Left ventricle myocardium inferior (tissue), 1 donor: ENCODE measurements around the gene DCAF15. TPM values are rescaled to one million over a fixed set of nuclear protein-coding genes. Genes with fewer than 3 reads are reported as not detected.
A peak's percentile ranks its signal among the peaks of the same experiment; 100 is the strongest.
"Not testable (repeated sequence)": the region's sequence is repeated elsewhere in the genome, so short reads cannot be mapped to it uniquely, and the experiment has no call there.

Experiments
- DNase-seq: peaks from one replicate; pipeline ENCODE4 v3.0.0-alpha.2; 2020
- H3K27ac ChIP-seq: fragments of 200-600 bp; replicated peaks from 2 replicates; pipeline ENCODE4 v1.8.0; 2021
- H3K27me3 ChIP-seq: fragments of 200-600 bp; 2 replicates; pipeline ENCODE4 v1.8.0; 2021; ENCODE audit warnings: low read depth
- H3K36me3 ChIP-seq: fragments of 200-600 bp; 2 replicates; pipeline ENCODE4 v1.8.0; 2021
- H3K4me1 ChIP-seq: fragments of 200-600 bp; 2 replicates; pipeline ENCODE4 v1.8.0; 2021
- H3K4me3 ChIP-seq: fragments of 200-600 bp; 2 replicates; pipeline ENCODE4 v1.8.0; 2021; ENCODE audit warnings: mild to moderate bottlenecking, moderate library complexity
- H3K9me3 ChIP-seq: fragments of 200-600 bp; replicated peaks from 2 replicates; pipeline ENCODE4 v1.8.0; 2021
- CTCF ChIP-seq: fragments of 200-600 bp; IDR thresholded peaks from 2 replicates; pipeline ENCODE4 v1.8.0; 2021; ENCODE audit warnings: antibody characterized with exemption, mild to moderate bottlenecking, borderline replicate concordance
- intact Hi-C: fragments of 100-400 bp; cut with micrococcal nuclease; formaldehyde crosslinking; loops from one replicate; pipeline ENCODE4 v1.11.0; 2022
- total RNA-seq: library from RNA; stranded (reverse); fragmentation: NEBNext Ultra II Directional; extraction: Animal tissue kit (Norgen Biotek cat#: 25700); gene quantifications from one replicate; pipeline ENCODE4 v1.2.1, GENCODE V29; 2021
- donor health status: DM: no; HTN: yes; CAD: no; lungs with severe emphysema.

The DCAF15 gene
- total RNA-seq, 1 donor from 2014 or later = 17.0 TPM

DNA sequence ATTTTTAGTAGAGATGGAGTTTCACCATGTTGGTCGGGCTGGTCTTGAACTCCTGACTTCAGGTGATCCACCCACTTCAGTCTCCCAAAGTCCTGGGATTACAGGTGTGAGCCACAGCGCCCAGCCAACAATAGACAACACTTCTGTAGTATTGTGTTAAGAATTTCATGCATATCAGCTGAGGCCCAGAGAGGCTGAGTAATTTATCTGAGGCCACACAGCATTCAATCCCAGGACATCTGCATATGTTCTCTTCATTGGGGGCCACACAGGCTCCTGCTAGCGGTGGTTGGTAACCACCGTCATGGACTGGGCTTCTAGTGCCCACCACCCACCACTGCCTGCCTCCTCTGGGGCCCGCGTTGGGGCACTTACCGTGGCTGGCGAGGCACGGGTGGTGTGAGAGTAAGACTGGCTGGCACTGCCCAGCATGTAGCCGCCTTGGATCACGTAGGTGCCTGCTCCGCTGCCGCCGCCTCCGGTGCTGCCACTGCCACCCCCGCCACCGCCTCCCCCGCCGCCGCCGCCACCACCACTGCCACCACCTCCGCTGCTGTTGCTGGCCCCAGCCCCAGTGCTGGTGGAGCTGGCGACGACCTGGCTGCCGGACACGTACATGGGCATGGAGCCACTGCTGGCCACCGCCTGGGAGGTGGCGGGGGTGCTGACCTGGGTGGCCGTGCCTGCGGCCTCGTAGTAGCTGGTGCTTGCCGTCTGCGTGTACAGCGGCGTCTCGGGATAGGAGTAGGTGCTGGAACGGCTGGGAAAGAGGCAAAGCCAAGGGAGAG, 20.3 kb downstream of the DCAF15 start:
- DNase-seq = no peak
- Histone ChIP-seq H3K36me3 (peaks cover 61% of the 10 kb centered on the region), H3K4me1 (peaks cover 25% of the 10 kb centered on the region), H3K4me3 (no peak overlapping the region), H3K9me3 (no peaks in the 10 kb centered on the region), H3K27me3 (no peaks in the 10 kb centered on the region), H3K27ac (no peak overlapping the region)
- no peak for TF ChIP-seq CTCF
- intact Hi-C loops = no loop called here

DNA sequence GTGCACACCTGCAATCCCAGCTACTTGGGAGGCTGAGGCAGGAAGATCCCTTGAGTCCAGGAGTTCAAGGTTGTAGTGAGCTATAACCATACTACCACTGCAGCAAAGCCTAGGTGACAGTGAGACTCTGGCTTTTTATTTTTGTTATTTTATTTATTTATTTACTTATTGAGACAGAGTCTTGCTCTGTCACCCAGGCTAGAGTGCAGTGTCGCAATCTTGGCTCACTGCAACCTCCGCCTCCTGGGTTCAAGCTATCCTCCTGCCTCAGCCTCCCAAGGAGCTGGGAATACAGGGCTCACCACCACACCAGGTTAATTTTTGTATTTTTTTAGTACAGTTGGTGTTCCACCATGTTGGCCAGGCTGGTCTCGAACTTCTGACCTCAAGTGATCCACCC, 21.2 kb downstream of the DCAF15 start:
- DNase-seq, intact Hi-C loops, H3K9me3 ChIP-seq, H3K4me3 ChIP-seq, H3K27me3 ChIP-seq: not testable (repeated sequence)
- Histone ChIP-seq H3K4me1 (peaks cover 35% of the 10 kb centered on the region), H3K36me3 (peaks cover 52% of the 10 kb centered on the region), H3K27ac (peak overlapping the region; percentile 8)

GRCh38 chr19:13974073-13974472, 21.8 kb downstream of the DCAF15 start:
- intact Hi-C loops = no loop called here
- Histone ChIP-seq H3K4me3 (no peak overlapping the region), H3K36me3 (peaks cover 46% of the 10 kb centered on the region), H3K27me3 (no peaks in the 10 kb centered on the region), H3K9me3 (no peaks in the 10 kb centered on the region), H3K27ac (peak overlapping the region; percentile 8), H3K4me1 (peaks cover 41% of the 10 kb centered on the region)
- TF ChIP-seq CTCF = no peak
- no peak for DNase-seq

GRCh38 chr19:13975870-13976269, 23.6 kb downstream of the DCAF15 start:
- Histone ChIP-seq H3K4me3 (peak overlapping the region; percentile 22), H3K9me3 (no peaks in the 10 kb centered on the region), H3K27ac (peak overlapping the region; percentile 91), H3K4me1 (peaks cover 48% of the 10 kb centered on the region), H3K27me3 (no peaks in the 10 kb centered on the region), H3K36me3 (peaks cover 28% of the 10 kb centered on the region)
- TF ChIP-seq CTCF = no peak
- no peak for DNase-seq
- intact Hi-C loops = no loop called here

- H3K27ac ChIP-seq = peak overlapping the region; percentile 91
- intact Hi-C loops = no loop called here
- H3K4me3 ChIP-seq = peak overlapping the region; percentile 22
Measured at GRCh38 chr19:13976446-13976845, 24.1 kb downstream of the DCAF15 start.

More at GRCh38 chr19:13976446-13976845, 24.1 kb downstream of the DCAF15 start:
- Histone ChIP-seq H3K27me3 (no peaks in the 10 kb centered on the region), H3K9me3 (no peaks in the 10 kb centered on the region), H3K4me1 (peaks cover 48% of the 10 kb centered on the region), H3K36me3 (peaks cover 22% of the 10 kb centered on the region)
- DNase-seq = no peak
- no peak for TF ChIP-seq CTCF
